ENCODE data around the gene KCNJ6. TPM values are rescaled to one million over a fixed set of nuclear protein-coding genes. Genes with fewer than 3 reads are reported as not detected.

The KCNJ6 gene
- total RNA-seq, 1 experiment from 2014 or later = 1.2 TPM

DNA sequence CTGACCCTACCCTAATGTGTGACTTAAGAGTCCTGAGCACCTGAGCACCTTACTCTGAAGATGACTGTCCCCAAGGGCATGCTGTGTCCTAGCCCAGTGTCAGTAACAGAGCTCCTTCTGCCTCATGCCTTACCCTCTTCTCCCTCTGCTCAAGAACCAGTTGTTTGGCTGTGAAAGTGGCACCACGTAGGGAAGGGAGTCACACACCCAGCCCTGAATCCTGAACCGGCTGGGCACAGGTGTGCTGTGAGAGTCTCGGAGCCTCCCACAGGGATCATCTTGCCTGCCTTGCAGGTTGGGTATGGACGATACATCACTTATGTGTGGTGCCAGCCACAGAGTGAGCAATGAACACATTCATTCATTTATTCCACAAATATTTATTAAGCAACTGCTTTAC lies 329.1 kb downstream of the KCNJ6 start:
- Histone ChIP-seq H3K4ac (ENCODE audit: low read depth, low read length) (no peak overlapping the region), H4K5ac (ENCODE audit: insufficient read length, low read depth, low read length) (no peak overlapping the region), H4K20me1 (ENCODE audit: control insufficient read depth, insufficient read depth, insufficient read length) (no peaks in the 10 kb centered on the region), H3K27ac (ENCODE audit: insufficient read length, low read depth, low read length) (no peak overlapping the region), H3K79me2 (ENCODE audit: insufficient read depth, low read length) (peaks cover 2% of the 10 kb centered on the region; the same call in 1 of the 2 replicates), H2AK5ac (ENCODE audit: insufficient read length, low read length) (no peak overlapping the region), H3K4me2 (ENCODE audit: insufficient read depth, insufficient read length, low read length) (peak overlapping the region; percentile 2), H4K91ac (ENCODE audit: insufficient read length, low read depth, low read length) (no peak overlapping the region), H4K8ac (replicated peaks; ENCODE audit: insufficient read length, low read depth, low read length) (no peak overlapping the region), H2BK20ac (ENCODE audit: low read depth, low read length, poor library complexity, severe bottlenecking) (no peak overlapping the region), H2BK12ac (ENCODE audit: insufficient read length, low read depth, low read length) (no peak overlapping the region), H2BK5ac (ENCODE audit: insufficient read length, low read length) (no peak overlapping the region), H3K56ac (ENCODE audit: insufficient read length, low read depth, low read length) (no peak overlapping the region), H3K27me3 (ENCODE audit: insufficient read depth, low read length) (no peaks in the 10 kb centered on the region), H3K23ac (ENCODE audit: insufficient read length, low read depth, low read length) (no peak overlapping the region), H3K9ac (ENCODE audit: extremely low read depth, insufficient read length, low read length) (no peak overlapping the region), H2BK120ac (ENCODE audit: low read depth, low read length, poor library complexity, severe bottlenecking) (no peak overlapping the region), H3K23me2 (ENCODE audit: insufficient read length, low read depth, low read length, poor library complexity, severe bottlenecking) (no peaks in the 10 kb centered on the region), H3K4me1 (ENCODE audit: insufficient read depth, low read length) (no peaks in the 10 kb centered on the region), H3K79me1 (ENCODE audit: insufficient read depth, low read depth, low read length, poor library complexity, severe bottlenecking) (no peaks in the 10 kb centered on the region), H2AFZ (ENCODE audit: low read length) (no peak overlapping the region), H3K9me3 (ENCODE audit: control insufficient read depth, low read depth, low read length) (no peaks in the 10 kb centered on the region), H3K14ac (ENCODE audit: insufficient read depth, low read length) (no peak overlapping the region), H2BK15ac (ENCODE audit: low read depth, low read length) (0 out of 2 replicates have a peak overlapping the region, but pooled peaks have one; percentile 7), H3T11ph (ENCODE audit: low read length) (no peak overlapping the region), H3K18ac (ENCODE audit: insufficient read length, low read depth, low read length) (no peak overlapping the region)
- no peak for DNase-seq
- no peak for TF ChIP-seq CTCF (conservative IDR thresholded peaks at IDR 0.05)
- no peak overlapping the region for H3K27ac Mint-ChIP-seq
- H3K36me3 Mint-ChIP-seq (ENCODE audit: insufficient read depth in 1 of 3, low read depth in 3 of 3) = peaks cover 0 to 2% (median 0%) of the 10 kb centered on the region in 3 experiments; a peak in 1 of 7 replicates
- WGBS (ENCODE audit: extremely low coverage, insufficient read length, low lambda C conversion rate) = no CpG with 5 or more reads among the region's 4 CpGs
- H3K4me1 Mint-ChIP-seq = no peaks in the 10 kb centered on the region
- H3K4me3 Mint-ChIP-seq = no peak overlapping the region
- peaks cover 0 to 3% of the 10 kb centered on the region in 2 experiments; a peak in 1 of 5 replicates for H3K9me3 Mint-ChIP-seq
- peaks cover 1% of the 10 kb centered on the region; the same call in 1 of the 2 replicates for H3K27me3 Mint-ChIP-seq (ENCODE audit: low read depth)

Measured in H9 (cell line).